Spleen (tissue), 11 donors: Measurements from ENCODE around the gene ARL5C. TPM values are rescaled to one million over a fixed set of nuclear protein-coding genes. Genes with fewer than 3 reads are reported as not detected.
"Not testable (repeated sequence)": the region's sequence is repeated elsewhere in the genome, so short reads cannot be mapped to it uniquely, and the experiment has no call there.

Source experiments
- DNase-seq: peaks from one replicate; pipeline ENCODE4 v3.0.0-alpha.2; 2020
- H3K27ac ChIP-seq, 8 donors: fragments of 200-600 bp; sonication (generic) in 7 of 8; 1 replicate in 4 of 8; 2 replicates in 4 of 8; pipeline versions ENCODE4 v1.5.0 to v1.8.0; 2016 to 2021; ENCODE audit warnings: inconsistent platforms in 4 of 8, mild to moderate bottlenecking in 4 of 8, moderate library complexity in 1 of 8
- H3K27me3 ChIP-seq, 7 donors: fragments of 200-600 bp; sonication (generic) in 6 of 7; replicated peaks in 1 of 7; 1 replicate in 4 of 7; 2 replicates in 3 of 7; pipeline versions ENCODE4 v1.5.0 to v1.8.0; 2016 to 2021; ENCODE audit warnings: inconsistent platforms in 3 of 7, mild to moderate bottlenecking in 1 of 7
- H3K36me3 ChIP-seq, 6 donors: fragments of 200-600 bp; sonication (generic) in 5 of 6; 1 replicate in 4 of 6; 2 replicates in 2 of 6; pipeline versions ENCODE4 v1.5.0 to v1.8.0; 2016 to 2021; ENCODE audit warnings: inconsistent platforms in 2 of 6
- H3K4me1 ChIP-seq, 6 donors: fragments of 200-600 bp; sonication (generic) in 5 of 6; 1 replicate in 3 of 6; 2 replicates in 3 of 6; pipeline versions ENCODE4 v1.5.0 to v1.8.0; 2016 to 2021; ENCODE audit warnings: inconsistent platforms in 3 of 6
- H3K4me3 ChIP-seq, 8 donors: fragments of 200-600 bp; sonication (generic) in 7 of 8; 1 replicate in 4 of 8; 2 replicates in 4 of 8; pipeline versions ENCODE4 v1.5.0 to v1.8.0; 2016 to 2021; ENCODE audit warnings: inconsistent platforms in 4 of 8, mild to moderate bottlenecking in 4 of 8, moderate library complexity in 2 of 8
- H3K9me3 ChIP-seq, 8 donors: fragments of 200-600 bp; sonication (generic) in 7 of 8; 1 replicate in 4 of 8; 2 replicates in 4 of 8; pipeline versions ENCODE4 v1.5.0 to v1.8.0; 2016 to 2021; ENCODE audit warnings: inconsistent platforms in 4 of 8
- CTCF ChIP-seq, 11 experiments: fragments of 200-600 bp in 7 of 11; fragments of 450-650 bp in 4 of 11; sonication (generic) in 4 of 11; IDR thresholded peaks in 8 of 11; conservative IDR thresholded peaks in 3 of 11; 1 replicate in 7 of 11; 2 replicates in 4 of 11; pipeline versions ENCODE4 v1.4.0 to v1.8.0; 2016 to 2021; ENCODE audit warnings: antibody characterized with exemption in 11 of 11, inconsistent platforms in 4 of 11, mild to moderate bottlenecking in 1 of 11
- POLR2A ChIP-seq, 3 donors: fragments of 450-650 bp; IDR thresholded peaks; one replicate each; pipeline ENCODE4 v1.5.1; 2017; ENCODE audit warnings: antibody characterized with exemption in 3 of 3, mild to moderate bottlenecking in 1 of 3
- POLR2AphosphoS5 ChIP-seq, 3 donors: sonication (generic); formaldehyde crosslinking; IDR thresholded peaks; one replicate each; pipeline ENCODE4 v1.5.1; 2017; ENCODE audit warnings: antibody characterized with exemption in 3 of 3
- WGBS, 5 donors: extraction: QIAGEN DNeasy Blood & Tissue Kit in 3 of 5; methylation state at CpG; one replicate each; pipeline versions ENCODE4 v1.1.5 to v1.1.7; 2013 to 2018; 5-methylcytosine and 5-hydroxymethylcytosine counted together
- intact Hi-C: fragments of 100-400 bp; cut with DNase I; formaldehyde crosslinking; loops from one replicate; pipeline ENCODE4 v1.15.0; 2023; ENCODE audit warnings: low total_unique reads
- polyA plus RNA-seq, 3 donors: library from polyadenylated mRNA; stranded (reverse); fragments of 200-250 nt; gene quantifications; one replicate each; pipeline ENCODE4 v1.2.1, GENCODE V29; 2013
- total RNA-seq, 7 donors: library from RNA; depleted of rRNA in 3 of 7; stranded (reverse); fragments of >200 nt in 3 of 7; fragmentation: NEBNext Ultra II Directional in 4 of 7; extraction: Animal tissue kit (Norgen Biotek cat#: 25700) in 4 of 7; gene quantifications; one replicate each; pipeline versions ENCODE4 v1.1.0 to v1.2.1, GENCODE V29; 2016 to 2021
- donor health status: healthy with polysubstance abuse.
- donor health status: DM: no; HTN: no; CAD: no; lungs with moderate emphysema.
- donor health status: DM: no; HTN: no; CAD: no.
- donor health status: Bipolar disorder and iron deficiency.
- donor health status: healthy.
- donor health status: DM: no; HTN: no; CAD: no.
- donor health status: DM: yes; HTN: yes; CAD: no.

Gene ARL5C
- total and polyA plus RNA-seq, 10 donors: not detected

- no peaks in the 10 kb centered on the region for H3K9me3 ChIP-seq
- H3K4me1 ChIP-seq: peaks cover 0 to 7% (median 0%) of the 10 kb centered on the region in 6 donors
- intact Hi-C loops: no loop called here
- TF ChIP-seq CTCF (IDR thresholded peaks at IDR 0.05 in 8 of 11, conservative IDR thresholded peaks at IDR 0.05 in 3 of 11): no peak
- no peak for DNase-seq
- H3K4me3 ChIP-seq: no peak overlapping the region
- H3K27me3 ChIP-seq: no peaks in the 10 kb centered on the region
- H3K27ac ChIP-seq: no peak overlapping the region
- WGBS, 5 donors: 83 to 94% (median 91%) methylated on average over 2 of the region's 2 CpGs
- no peaks in the 10 kb centered on the region for H3K36me3 ChIP-seq
Observed at GRCh38 chr17:39125143-39125875, 40.7 kb downstream of the ARL5C start.

GRCh38 chr17:39123627-39124026, 42.3 kb downstream of the ARL5C start:
- WGBS, 5 donors: 52 to 78% (median 71%) methylated on average over 8 to 9 of the region's 9 CpGs
- H3K27me3 ChIP-seq: no peaks in the 10 kb centered on the region
- intact Hi-C loops: no loop called here
- no peaks in the 10 kb centered on the region for H3K9me3 ChIP-seq
- TF ChIP-seq CTCF (IDR thresholded peaks at IDR 0.05 in 8 of 11, conservative IDR thresholded peaks at IDR 0.05 in 3 of 11) (no peak), POLR2AphosphoS5 (IDR thresholded peaks at IDR 0.05) (no peak), POLR2A (IDR thresholded peaks at IDR 0.05) (no peak)
- DNase-seq: no peak
- no peak overlapping the region for H3K27ac ChIP-seq
- no peak overlapping the region for H3K4me3 ChIP-seq
- H3K36me3 ChIP-seq: no peaks in the 10 kb centered on the region
- H3K4me1 ChIP-seq: peaks cover 0 to 15% (median 11%) of the 10 kb centered on the region in 6 donors

- Histone ChIP-seq H3K4me3 (no peak overlapping the region), H3K27ac (no peak overlapping the region), H3K27me3 (no peaks in the 10 kb centered on the region), H3K36me3 (no peaks in the 10 kb centered on the region), H3K4me1 (peaks cover 0 to 20% (median 15%) of the 10 kb centered on the region in 6 donors), H3K9me3 (no peaks in the 10 kb centered on the region)
- intact Hi-C loops: no loop called here
- TF ChIP-seq CTCF (IDR thresholded peaks at IDR 0.05 in 8 of 11, conservative IDR thresholded peaks at IDR 0.05 in 3 of 11): no peak
- TF ChIP-seq POLR2AphosphoS5 (IDR thresholded peaks at IDR 0.05): no peak
- no peak for TF ChIP-seq POLR2A (IDR thresholded peaks at IDR 0.05)
- DNase-seq: no peak
- WGBS, 5 donors: 67 to 84% (median 78%) methylated on average over 7 of the region's 7 CpGs
Observed at GRCh38 chr17:39122991-39123390, 43.0 kb downstream of the ARL5C start.

- H3K9me3 ChIP-seq, H3K27ac ChIP-seq, H3K4me3 ChIP-seq, intact Hi-C loops, DNase-seq, H3K36me3 ChIP-seq, H3K27me3 ChIP-seq: not testable (repeated sequence)
- peaks cover 0 to 26% (median 15%) of the 10 kb centered on the region in 6 donors for H3K4me1 ChIP-seq
- 89 to 96% (median 94%) methylated on average over 10 of the region's 10 CpGs for WGBS, 5 donors
Observed at GRCh38 chr17:39121919-39122318, 44.0 kb downstream of the ARL5C start.
